HG03432 (cell line): Measurements from ENCODE around the gene ZMAT1.
"Not testable (repeated sequence)": the region's sequence is repeated elsewhere in the genome, so short reads cannot be mapped to it uniquely, and the experiment has no call there.

Experiments used
- ATAC-seq: cut with Tn5 transposase; IDR thresholded peaks from one replicate; pipeline ENCODE4 v1.9.1; 2021; ENCODE audit warnings: mild to moderate bottlenecking, moderate library complexity; ENCODE audit not compliant: unreplicated experiment

Gene ZMAT1

GRCh38 chrX:101931488-101932248 is at the start of gene ZMAT1:
ZMAT1 (minus strand) TSS chrX:101932027; CDS start chrX:101932008, 19 bp downstream.
- peak; percentile 93 for ATAC-seq

DNA sequence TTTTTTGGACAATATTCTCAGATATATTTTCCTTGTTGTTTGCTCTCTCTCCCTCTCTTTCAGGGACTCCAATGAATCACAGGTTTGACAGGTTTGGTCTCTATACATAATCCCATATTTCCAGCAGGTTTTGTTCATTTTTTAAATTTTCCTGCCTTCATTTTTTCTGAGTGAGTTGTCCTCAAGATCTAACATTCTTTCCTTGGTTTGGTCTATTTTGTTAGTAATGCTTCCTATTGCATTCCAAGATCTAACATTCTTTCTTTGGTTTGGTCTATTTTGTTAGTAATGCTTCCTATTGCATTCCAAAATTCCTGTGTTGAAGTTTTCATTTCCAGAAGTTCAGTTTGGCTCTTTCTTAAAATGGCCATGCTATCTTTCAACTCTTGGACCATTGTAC is 45.3 kb upstream of the ZMAT1 start:
- no peak for ATAC-seq

- ATAC-seq = no peak
Observed at GRCh38 chrX:101973066-101973465, 41.2 kb upstream of the ZMAT1 start.

- ATAC-seq = not testable (repeated sequence)
Observed at GRCh38 chrX:101964923-101965539, 33.2 kb upstream of the ZMAT1 start.

DNA sequence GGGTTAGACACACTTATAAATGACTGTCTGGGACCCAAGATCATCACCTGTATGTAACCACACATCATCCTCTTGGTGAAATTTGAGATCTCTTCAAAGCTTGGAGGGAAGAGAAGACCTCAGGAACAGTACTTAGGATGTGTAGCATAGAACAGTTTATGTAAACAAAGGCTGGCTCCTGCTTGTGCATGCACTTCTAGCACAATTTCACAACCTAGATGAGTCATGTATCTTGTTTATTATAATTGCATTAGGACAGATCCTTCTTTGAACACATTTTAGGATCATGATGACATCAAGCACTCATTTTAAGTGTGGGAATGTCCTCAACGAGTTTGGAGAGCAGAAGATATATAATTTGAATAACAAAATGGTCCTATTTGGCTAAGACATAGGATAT is 26.3 kb upstream of the ZMAT1 start:
- ATAC-seq = no peak

- ATAC-seq = no peak
Observed at GRCh38 chrX:101957174-101957573, 25.3 kb upstream of the ZMAT1 start.

DNA sequence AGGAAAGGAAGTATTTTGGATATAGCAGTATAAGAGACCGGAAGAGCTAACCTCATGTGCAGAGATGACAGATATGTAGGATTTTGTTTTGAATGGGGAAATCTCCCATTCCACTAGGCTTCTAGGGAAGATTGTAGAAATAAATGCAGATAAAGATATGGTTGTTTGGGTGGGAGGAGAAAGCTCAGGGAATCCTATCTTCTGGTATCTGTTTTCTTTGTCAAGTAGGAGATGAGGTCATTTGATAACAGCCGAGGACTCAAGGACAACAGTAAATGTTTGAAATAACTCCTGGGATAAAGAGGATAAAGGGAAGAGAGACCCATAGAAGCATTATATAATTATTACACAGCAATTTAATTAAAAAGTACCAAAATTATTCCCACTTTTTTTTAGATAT is 24.7 kb upstream of the ZMAT1 start:
- ATAC-seq = no peak

GRCh38 chrX:101950581-101950980 is 18.8 kb upstream of the ZMAT1 start:
- ATAC-seq = no peak

DNA sequence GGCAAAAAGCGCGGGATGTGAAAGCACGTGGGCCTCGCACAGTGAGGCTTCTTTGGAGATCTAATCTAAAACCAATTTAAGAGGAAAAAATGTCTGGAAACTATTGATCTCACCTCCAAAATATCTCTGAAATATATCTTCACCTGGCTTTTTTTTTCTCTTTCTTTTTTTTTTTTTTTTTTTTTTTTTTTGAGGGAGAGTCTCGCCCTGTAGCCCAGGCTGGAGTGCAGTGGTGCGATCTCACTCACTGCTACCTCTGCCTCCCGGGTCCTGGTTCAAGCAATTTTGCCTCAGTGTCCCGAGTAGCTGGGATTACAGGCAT is 383 bp upstream of the ZMAT1 start:
- no peak for ATAC-seq

DNA sequence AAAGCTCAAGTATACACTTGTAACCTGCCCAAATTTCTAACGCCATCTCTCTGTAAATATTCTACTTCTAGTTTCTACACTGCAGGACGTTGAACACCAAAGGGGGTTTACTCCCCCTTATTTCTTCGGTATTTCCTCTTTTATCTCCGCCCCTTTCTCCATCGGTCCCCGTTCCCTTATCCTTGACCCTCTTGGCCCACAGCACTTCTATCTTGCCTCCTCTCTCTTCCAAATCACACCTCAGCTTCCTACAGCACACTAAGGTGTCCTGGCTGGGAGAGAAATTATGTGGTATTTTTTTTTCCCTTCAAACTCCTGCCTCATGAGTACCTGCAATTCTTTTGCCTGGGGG is 715 bp downstream of the ZMAT1 start:
- peak; percentile 4 for ATAC-seq

DNA sequence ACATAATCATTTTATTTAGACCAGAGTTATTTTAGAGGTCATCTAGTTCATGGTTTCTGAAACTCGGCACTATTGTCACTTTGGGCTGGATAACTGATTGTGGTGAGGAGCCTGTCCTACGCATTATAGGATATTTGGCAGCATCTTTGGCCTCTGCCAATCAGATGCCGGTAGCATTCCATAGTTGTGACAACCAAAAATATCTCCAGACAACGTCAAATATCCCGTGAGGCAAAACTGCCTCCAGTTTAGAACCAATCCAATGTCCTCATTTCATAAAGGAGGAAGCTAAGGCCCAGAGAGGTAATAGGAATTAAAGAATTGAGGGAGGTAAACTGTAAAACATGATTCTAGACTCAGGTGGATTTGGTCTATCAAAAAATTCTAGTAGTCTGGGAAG is 6.1 kb downstream of the ZMAT1 start:
- no peak for ATAC-seq

GRCh38 chrX:101918751-101919150 is 13.1 kb downstream of the ZMAT1 start:
- no peak for ATAC-seq

- no peak for ATAC-seq
Observed at GRCh38 chrX:101906136-101906796, 25.6 kb downstream of the ZMAT1 start.

GRCh38 chrX:101904996-101905395 is 26.8 kb downstream of the ZMAT1 start:
- ATAC-seq = no peak
